Measurements from ENCODE around the gene TMEM154.

- TF ChIP-seq, protein P1, sequence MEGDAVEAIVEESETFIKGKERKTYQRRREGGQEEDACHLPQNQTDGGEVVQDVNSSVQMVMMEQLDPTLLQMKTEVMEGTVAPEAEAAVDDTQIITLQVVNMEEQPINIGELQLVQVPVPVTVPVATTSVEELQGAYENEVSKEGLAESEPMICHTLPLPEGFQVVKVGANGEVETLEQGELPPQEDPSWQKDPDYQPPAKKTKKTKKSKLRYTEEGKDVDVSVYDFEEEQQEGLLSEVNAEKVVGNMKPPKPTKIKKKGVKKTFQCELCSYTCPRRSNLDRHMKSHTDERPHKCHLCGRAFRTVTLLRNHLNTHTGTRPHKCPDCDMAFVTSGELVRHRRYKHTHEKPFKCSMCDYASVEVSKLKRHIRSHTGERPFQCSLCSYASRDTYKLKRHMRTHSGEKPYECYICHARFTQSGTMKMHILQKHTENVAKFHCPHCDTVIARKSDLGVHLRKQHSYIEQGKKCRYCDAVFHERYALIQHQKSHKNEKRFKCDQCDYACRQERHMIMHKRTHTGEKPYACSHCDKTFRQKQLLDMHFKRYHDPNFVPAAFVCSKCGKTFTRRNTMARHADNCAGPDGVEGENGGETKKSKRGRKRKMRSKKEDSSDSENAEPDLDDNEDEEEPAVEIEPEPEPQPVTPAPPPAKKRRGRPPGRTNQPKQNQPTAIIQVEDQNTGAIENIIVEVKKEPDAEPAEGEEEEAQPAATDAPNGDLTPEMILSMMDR (IDR thresholded peaks at IDR 0.05) = no peak
- no peak for TF ChIP-seq POLR2A (IDR thresholded peaks at IDR 0.05)
Observed at GRCh38 chr4:152588869-152589268, 90.9 kb downstream of the TMEM154 start.
